A673 (cell line): Measurements from ENCODE around the gene UTF1.

Experiments
- EZH2 ChIP-seq: fragments of 200-600 bp; sonication (generic); IDR thresholded peaks from 2 replicates; pipeline ENCODE4 v1.6.1; 2017; ENCODE audit warnings: borderline replicate concordance, low read depth, mild to moderate bottlenecking, mixed read lengths, antibody characterized with exemption, low read length; ENCODE audit not compliant: poor library complexity, severe bottlenecking
- TF ChIP-seq, protein P1 (sequence below): fragments of 300-800, 200-600 bp; sonication (generic); conservative IDR thresholded peaks from 2 replicates; pipeline ENCODE4 v1.5.1; 2017; ENCODE audit warnings: low read depth, mild to moderate bottlenecking, antibody characterized with exemption, low read length, moderate library complexity, mixed read lengths

DNA sequence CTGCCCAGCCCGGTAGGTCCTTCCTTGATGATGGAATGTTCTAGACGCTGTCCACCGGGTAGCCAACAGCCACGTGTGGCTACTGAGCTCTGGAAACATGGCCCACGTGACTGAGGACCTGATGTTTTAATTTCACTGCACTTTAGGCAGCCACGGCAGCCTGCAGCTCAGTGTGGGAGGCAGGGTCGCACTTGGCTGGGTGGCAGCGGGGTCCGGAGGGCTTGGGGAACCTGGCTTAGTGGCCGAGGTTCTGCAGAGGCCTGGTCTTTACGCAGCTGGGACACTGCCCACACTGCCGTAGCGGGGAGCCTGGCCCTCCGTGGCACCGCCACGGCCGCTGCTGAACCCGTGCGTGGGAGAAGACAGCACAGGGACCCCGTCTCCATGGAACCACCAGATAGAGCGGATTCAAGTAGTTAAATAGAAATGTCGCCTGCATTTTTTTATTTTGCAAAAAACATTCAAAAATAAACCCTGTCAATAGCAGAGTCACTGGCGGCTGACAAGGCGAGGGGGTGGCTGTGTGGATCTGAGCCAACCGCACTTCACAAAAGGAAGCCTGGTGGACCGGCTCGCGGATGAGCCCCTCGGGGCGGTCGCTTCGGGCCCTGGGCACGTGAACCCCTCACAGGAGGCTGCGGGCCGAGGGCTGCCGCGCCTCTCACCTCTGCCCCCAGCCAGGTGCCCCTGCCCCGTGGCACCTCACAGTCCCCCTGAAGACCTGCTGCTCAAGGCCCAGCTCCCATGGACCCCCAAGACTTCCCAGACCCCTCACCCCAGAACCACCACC lies 25.6 kb upstream of the UTF1 start:
- TF ChIP-seq, protein P1, sequence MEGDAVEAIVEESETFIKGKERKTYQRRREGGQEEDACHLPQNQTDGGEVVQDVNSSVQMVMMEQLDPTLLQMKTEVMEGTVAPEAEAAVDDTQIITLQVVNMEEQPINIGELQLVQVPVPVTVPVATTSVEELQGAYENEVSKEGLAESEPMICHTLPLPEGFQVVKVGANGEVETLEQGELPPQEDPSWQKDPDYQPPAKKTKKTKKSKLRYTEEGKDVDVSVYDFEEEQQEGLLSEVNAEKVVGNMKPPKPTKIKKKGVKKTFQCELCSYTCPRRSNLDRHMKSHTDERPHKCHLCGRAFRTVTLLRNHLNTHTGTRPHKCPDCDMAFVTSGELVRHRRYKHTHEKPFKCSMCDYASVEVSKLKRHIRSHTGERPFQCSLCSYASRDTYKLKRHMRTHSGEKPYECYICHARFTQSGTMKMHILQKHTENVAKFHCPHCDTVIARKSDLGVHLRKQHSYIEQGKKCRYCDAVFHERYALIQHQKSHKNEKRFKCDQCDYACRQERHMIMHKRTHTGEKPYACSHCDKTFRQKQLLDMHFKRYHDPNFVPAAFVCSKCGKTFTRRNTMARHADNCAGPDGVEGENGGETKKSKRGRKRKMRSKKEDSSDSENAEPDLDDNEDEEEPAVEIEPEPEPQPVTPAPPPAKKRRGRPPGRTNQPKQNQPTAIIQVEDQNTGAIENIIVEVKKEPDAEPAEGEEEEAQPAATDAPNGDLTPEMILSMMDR, result no peak
- TF ChIP-seq EZH2, result no peak
